ENCODE results near the gene SLC38A9.

Gene SLC38A9

DNA sequence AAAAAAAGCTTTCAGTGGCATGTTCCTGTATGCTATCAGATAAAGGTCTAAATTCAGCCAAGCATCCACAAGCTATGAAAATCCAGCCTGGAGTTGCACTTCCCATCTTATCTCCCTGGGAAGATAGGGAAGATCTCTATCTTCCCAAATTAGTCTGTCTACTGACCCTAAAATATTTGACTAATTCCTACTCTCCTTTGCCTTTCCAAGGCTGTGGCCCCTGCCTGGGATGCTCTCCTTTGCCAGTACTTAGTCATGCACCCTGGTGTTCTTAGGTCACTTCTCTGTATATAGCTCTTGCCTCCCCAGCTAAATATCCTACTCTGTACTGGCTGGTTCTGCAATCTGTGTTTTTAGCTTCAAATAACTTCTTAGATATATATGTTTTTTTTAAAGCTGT is 133.4 kb downstream of the SLC38A9 start:
- no peak for DNase-seq (ENCODE audit: low spot score)

DNA sequence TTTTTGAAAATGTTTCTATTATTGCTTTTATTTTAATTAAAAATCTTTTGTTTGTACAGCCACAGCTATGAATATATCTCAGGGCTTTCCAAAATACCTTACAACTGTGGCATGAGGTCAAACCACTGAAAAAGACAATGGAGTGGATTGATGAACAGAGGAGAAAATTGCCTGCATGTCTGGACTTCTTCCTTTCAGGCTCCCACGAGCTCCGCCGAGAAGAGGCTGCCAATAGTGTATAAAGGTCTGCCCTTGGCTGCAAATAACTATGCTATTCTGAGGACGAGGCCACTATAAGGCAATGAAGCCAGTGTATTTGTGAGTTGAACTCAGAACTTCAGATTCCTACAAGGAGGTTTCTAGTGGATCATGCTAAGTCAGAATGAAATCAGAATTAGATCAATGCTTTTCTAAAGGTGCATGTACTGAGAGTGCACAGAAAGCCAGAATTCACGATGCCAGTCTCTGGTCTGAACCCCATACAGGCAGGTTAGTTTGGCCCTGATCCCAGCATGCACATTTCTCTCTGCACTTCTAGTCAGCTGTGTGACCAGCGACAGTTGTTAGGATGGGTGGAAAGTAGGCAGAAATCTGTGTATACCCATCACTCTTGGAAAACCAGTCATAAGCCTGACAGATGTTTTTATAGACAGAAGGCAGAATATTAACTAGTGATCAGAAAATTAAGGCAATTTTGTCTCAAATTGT is 134.6 kb downstream of the SLC38A9 start:
- no peak for DNase-seq (ENCODE audit: low spot score)

DNA sequence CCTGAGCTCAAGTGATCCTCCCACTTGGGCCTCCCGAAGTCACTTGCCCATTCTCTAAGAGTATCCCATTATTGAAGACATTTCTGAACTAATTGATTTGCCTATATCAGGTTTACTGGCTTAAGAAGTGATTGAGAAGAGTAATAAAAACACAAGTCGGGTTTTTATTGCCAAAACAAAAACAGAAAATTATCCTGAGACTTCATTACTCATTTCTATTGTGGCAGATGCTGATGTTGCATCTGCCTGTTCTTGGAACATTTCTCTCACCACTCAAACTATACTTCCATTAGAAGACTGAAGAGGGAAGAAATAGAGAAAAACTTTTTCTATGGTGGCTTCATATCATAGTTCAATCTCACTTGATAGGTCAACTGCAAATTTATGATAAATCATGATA is 135.5 kb downstream of the SLC38A9 start:
- no peak for DNase-seq (ENCODE audit: low spot score)
